Measurements from ENCODE around the gene PARM1.

DNA sequence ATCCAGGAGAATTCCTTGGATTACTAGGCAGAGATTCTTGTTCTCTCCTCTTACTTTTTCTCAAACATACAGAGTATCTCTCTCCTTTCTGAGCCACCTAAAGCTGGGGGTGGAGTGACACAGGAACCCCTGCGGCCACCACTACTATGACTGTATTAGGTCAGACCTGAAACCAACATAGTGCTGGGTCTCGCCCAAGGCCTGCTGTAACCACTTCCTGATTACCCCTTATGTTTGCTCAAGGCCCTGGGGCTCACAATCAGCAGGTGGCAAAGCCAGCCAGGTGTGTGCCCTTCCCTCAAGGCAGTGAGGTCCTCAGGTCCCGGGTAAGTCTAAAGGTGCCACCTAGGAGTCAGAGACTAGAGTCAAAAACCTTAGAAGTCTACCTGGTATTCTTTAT lies 166.4 kb downstream of the PARM1 start:
- TF ChIP-seq CTCF (IDR thresholded peaks at IDR 0.05), result no peak
- no peak for TF ChIP-seq POLR2A (IDR thresholded peaks at IDR 0.05)
